ENCODE data around the gene PGM2L1.
"Not testable (repeated sequence)": the region's sequence is repeated elsewhere in the genome, so short reads cannot be mapped to it uniquely, and the experiment has no call there.

PGM2L1 gene

DNA sequence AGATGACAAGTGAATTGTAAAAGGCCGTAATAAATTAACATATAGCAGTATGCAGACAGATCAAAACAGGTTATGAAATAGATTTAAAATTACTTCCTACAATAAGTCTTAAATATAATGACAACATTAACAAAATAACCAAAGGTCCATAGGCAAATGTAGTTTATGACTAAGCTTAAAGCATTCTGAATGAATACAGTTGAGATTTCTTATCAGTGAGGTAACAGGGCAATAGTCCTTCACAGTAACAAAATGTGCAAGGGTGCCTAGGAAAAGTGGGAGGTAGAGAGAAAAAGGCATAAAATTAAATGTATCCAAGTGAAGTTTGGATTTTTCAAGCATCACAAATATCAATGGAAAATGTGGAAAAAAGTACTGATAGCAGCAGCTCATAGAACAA is 65.9 kb downstream of the PGM2L1 start:
- DNase-seq = no peak

- DNase-seq = not testable (repeated sequence)
These were observed 67.2 kb downstream of the PGM2L1 start for GRCh38 chr11:74331000-74331399.

DNA sequence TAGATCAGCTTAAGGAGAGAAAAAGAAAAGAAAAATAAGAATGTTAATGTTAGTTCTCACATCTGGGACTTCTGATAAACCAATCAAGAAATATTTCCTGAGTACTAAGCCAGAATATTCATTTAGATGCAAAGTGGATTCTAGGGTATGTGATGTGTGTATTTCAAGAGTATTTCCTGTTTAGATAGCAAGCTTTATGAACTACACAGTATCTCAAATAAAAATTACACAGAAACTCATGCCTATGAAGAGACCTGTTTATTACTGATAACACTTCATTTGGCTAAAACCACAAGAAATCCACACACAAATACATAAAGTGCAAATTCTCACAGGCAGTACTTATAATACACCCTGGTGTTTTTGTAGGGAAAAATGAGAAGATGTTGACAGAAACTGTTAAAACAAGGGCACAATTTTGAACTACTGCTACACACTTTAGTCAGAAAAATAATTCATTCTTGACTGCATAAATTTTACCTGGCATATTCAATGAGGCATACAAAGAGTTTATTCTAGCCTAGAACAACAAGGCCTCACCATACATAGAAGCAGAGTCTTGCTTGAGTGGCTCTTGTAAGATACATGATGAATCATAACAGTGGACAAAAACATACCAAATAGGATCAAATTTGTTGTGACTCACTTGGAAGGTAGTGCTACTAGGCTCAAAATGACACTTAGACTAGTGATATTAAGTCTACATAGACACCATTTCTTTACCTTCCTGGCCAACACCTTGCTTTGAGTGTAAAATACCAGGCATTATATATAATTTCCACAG is 68.0 kb downstream of the PGM2L1 start:
- DNase-seq = no peak

DNA sequence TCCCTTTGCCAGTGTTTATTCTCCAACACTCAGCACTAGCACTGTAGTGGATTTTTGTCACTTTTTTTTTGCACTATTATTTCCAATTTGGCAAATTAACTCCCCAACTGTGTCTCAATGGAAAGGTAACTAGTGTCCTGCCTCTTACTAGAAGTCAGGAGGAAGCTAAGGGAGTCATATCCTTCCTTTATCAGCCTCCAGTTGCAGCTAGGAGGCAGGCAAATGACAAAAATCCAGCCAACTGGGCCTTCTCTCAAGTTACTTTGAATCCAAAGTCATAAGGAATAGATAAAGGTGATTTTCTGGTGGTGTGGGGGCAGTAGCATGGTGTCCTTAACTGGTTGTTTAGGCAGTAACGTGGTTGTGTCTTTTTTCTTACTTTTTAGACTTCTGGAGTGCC is 71.2 kb downstream of the PGM2L1 start:
- DNase-seq = no peak

GRCh38 chr11:74326665-74327064 is 71.6 kb downstream of the PGM2L1 start:
- no peak for DNase-seq

DNA sequence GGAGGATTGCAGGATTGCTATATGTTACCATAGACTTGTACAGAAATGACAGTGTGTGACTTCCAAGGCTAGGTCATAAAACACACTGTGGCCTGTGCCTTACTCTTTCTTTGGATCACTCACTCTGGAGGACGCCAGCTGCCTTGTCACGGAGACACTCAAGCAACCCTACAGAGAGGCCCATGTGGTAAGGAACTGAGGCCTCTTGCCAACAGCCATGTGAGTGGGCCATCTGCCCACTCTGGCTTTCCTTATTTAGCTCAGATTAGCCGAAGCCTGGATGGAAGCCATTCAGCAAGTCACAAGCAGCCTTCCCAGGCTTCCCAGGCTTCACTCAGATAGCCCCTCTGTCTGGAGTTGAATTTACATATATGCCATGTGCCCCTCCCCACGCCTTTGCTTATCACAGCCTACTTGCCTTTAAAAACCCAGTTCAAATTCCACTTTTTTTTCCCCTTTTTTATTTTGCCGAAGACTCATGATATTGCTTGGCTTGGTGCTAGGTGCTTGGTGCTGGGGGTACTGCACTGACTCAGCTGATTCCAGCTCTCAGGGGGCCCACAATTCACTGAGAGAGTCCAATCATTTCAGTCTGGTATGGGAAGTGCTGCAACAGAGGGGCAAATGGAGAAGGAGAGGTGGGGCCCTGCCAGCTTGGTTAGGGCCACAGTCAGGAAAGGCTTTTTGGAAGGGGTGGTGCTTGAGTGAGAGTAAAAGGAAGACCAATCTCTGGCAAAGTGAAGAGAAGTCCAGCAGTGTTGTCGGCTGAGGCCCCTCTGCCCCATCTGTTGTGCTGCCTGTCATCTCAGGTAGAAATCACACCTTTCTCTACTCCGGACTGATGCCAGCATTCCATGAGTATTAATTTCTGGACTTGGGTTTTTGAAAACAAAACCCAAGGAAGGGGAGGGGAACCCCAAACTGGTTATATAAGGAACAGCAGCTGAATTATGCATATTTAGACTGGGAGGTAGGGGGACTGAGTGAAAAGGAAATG is 72.3 kb downstream of the PGM2L1 start:
- no peak for DNase-seq

DNA sequence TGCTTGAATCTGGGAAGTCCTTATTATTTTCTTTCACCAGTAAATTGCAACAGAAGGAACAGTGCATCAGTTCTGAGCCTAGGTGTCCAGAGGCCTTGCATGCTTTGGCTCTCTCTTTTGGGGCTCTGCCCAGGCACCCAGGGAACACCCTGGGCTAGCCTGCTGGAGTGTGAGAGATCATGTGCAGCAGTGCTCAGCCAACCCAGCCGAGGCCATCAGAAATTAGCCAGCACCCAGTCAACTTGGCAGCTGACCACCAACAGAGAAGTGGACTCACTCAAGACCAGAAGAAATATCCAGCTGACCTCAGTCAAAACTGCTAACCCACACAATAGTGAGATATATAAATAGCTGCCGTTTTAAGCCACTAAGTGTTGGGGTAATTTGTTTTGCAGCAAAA is 75.6 kb downstream of the PGM2L1 start:
- no peak for DNase-seq

DNA sequence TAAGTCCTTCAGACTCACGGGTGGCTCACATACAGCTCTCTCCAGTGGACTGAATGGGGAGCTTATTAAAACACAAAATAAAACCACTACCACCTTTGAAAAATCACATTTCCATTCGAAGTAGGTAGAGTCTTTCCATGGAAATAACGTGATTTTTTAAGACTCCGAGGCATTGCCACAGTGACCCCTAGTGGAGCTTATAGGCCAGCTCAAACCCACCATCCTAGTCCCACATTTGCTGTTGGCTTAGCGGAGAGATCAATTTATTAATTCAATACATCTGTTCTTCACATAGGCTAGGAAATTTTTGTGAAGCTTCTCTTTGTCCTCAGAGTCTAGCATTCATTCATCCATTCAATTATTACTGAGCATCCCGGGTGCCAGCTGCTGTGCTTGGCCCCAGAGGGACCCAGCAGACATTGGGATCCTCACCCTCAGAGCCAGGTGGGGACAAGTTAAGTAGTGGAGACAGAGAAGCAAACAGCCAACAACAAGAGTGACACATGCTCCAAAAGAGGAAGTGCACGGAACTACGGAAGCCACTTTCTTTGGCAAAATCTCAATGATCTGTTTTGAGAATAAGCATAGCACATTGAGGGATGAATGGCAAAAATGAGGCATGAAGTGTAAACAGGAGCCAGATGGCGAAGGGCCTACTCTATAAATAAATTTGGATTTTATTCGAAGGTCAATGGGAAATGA is 76.6 kb downstream of the PGM2L1 start:
- DNase-seq = no peak

DNA sequence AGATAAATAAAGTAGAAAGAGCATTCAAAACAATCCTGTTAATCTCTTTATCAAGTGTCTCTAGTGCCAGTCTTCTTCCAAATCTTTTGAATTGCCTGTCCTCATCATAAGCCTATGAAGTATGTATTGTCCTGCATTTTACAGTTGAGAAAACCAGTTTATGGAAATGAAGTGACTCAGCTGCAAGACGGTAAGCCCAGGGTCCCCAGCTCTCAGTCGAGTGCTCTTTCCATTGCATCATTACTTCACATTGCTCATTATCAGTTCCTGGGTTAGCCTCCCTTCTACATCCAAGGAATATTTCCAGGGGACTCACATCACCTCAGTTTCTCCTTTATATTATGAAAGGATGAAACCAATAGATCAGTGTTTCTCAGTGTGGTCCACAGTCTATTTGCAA is 77.7 kb downstream of the PGM2L1 start:
- no peak for DNase-seq

- no peak for DNase-seq
These were observed 79.0 kb downstream of the PGM2L1 start for GRCh38 chr11:74319139-74319816.

GRCh38 chr11:74318241-74318932 is 79.8 kb downstream of the PGM2L1 start:
- no peak for DNase-seq

- DNase-seq = no peak
These were observed 81.3 kb downstream of the PGM2L1 start for GRCh38 chr11:74316772-74317505.

- DNase-seq = no peak
These were observed 85.9 kb downstream of the PGM2L1 start for GRCh38 chr11:74312326-74312725.

GRCh38 chr11:74311352-74311926 is 86.8 kb downstream of the PGM2L1 start, which contains the start of gene P4HA3:
TSS of gene P4HA3 (minus strand) at chr11:74311640. CDS start at chr11:74311611, 29 bp downstream.
- DNase-seq = no peak

GRCh38 chr11:74310857-74311256 is 87.4 kb downstream of the PGM2L1 start:
- no peak for DNase-seq

GRCh38 chr11:74307434-74307833 is 90.8 kb downstream of the PGM2L1 start:
- DNase-seq = no peak

- no peak for DNase-seq
These were observed 91.6 kb downstream of the PGM2L1 start for GRCh38 chr11:74306435-74307175.

DNA sequence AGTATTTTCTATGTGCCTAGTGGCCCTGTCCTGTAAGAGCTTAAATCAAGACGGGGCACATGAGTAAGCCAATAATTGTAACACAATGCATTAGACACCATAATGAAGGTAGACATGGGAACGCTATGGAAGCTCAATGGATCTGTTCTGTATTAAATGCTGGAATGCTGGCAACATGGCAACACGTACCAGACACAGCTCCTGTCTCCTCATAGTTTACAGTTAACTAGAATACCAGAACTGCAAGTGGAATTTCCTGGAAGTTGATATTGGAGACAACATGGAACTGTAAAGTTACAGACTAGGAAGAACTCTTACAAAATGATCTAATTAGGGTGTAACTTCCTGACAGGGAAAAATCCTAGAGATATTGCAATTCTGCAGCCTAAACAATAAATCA is 99.2 kb downstream of the PGM2L1 start:
- no peak for DNase-seq

GRCh38 chr11:74297484-74297883 is 100.7 kb downstream of the PGM2L1 start:
- DNase-seq = no peak

DNA sequence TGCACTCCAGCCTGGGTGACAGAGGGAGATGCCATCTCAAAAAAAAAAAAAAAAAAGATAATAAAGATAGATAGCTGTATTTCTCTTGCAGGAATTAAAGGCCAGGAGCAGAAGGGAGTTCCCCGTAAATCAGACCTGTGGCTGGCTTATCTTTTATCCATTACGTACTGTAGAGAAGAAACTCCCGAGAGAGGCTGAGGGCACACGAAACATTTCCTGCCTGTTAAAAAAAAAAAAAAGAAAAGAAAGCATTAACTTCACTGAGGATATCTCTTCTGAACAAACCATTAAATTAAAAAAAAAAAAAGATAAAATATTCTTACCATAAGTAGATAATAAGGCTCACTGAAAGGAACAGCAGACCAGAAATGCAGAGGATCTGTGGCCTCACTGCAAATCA is 109.3 kb downstream of the PGM2L1 start:
- no peak for DNase-seq

All from activated gamma-delta T cell (primary cell).